ENCODE data around the gene ATP2C1.

- TF ChIP-seq POLR2A (IDR thresholded peaks at IDR 0.05): no peak
- TF ChIP-seq CTCF (IDR thresholded peaks at IDR 0.05 in 8 of 11, conservative IDR thresholded peaks at IDR 0.05 in 3 of 11): no peak
- no peak for TF ChIP-seq POLR2AphosphoS5 (IDR thresholded peaks at IDR 0.05)
Observed at GRCh38 chr3:130969621-130970020, 75.7 kb downstream of the ATP2C1 start.
